HG03025 (cell line): Measurements from ENCODE around the gene ZFPL1.

Source experiments
- ATAC-seq: cut with Tn5 transposase; IDR thresholded peaks from one replicate; pipeline ENCODE4 v1.9.1; 2021; ENCODE audit warnings: mild to moderate bottlenecking, moderate library complexity; ENCODE audit not compliant: unreplicated experiment, low FRiP score

ZFPL1 gene

DNA sequence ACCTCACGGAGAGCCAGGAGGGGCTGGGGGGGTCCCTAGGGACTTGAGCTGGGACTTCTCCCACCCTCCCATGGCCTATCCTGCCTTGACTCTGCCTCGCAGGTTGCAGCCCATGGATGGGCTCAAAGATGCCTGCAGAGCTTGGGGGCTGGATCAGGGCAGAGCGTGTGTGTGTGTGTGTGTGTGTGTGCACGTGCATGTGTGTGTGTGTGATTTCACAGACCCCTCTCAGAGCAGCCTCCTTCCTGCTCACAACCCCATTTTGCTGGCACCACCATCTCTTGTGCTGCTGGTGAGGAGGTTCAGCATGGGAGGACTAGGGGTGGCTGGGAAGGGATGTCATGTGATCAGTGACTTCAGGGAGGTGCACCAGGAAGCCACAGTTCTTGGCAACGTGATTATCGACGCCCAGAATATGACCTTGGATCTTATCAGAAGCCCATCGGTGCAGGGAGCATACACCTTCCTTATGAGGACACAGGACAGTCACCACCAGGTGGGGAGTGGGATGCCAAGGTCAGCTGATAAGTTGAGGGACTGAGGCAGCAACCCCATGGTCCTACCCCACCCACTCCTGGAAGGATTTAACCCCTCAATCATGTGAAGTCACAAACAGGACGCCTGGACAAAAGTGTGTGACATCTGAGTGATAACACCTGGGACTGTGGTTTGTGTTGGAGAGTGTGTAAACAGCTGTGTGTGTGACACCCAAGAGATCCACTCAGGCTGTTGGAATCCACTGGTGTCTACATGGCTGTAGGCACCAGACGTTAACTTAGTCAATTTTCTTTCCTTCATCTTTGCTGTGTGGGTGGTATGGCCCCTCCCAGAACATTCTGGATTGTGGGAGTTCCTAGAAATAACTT is 23.8 kb upstream of the ZFPL1 start:
- no peak for ATAC-seq

DNA sequence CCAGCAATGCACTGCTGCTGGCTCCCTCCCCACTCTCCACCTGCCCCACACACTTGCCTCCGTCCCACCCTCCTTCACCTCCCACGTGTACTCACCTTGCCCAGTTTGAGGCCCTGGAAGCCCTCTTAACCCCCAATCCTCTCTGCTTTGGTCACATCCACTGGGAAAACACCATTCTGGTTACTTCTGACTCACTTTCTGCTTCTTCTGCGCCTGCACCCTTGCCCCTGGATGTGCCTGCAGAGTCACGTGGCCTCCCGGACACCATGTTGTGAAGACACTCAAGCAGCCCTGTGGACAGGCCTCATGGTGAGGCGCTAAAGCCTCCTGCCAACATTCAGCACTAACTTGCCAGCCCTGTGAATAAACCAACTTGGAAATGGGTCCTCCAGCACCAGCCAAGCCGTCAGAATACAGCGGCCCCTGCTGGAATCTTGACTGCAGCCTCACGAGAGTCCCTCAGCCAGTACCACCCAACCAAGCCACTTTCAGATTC is 23.1 kb upstream of the ZFPL1 start:
- no peak for ATAC-seq

- no peak for ATAC-seq
These were observed 20.5 kb upstream of the ZFPL1 start for GRCh38 chr11:65063532-65063931.

DNA sequence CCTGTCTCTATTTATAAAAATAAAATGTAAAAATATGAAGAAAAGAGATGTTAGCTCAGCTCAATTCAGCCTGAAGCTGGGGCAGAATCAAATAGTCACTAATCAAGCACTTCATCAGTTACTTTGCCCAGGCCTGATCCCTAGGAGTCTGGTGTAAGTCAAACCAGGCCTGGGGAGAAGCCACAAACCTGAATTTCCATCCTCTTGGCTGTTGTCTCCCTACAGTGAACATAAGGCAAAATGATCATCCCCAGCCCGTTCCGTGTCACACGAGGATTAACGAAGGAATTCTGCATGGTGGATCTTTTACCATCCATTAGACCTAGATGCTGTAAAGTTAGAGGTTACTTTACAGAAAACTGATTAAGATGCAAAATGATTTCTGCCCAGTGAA is 19.2 kb upstream of the ZFPL1 start:
- no peak for ATAC-seq

- no peak for ATAC-seq
These were observed 18.2 kb upstream of the ZFPL1 start for GRCh38 chr11:65065851-65066250.

GRCh38 chr11:65066315-65066714 is 17.7 kb upstream of the ZFPL1 start:
- ATAC-seq, result no peak

DNA sequence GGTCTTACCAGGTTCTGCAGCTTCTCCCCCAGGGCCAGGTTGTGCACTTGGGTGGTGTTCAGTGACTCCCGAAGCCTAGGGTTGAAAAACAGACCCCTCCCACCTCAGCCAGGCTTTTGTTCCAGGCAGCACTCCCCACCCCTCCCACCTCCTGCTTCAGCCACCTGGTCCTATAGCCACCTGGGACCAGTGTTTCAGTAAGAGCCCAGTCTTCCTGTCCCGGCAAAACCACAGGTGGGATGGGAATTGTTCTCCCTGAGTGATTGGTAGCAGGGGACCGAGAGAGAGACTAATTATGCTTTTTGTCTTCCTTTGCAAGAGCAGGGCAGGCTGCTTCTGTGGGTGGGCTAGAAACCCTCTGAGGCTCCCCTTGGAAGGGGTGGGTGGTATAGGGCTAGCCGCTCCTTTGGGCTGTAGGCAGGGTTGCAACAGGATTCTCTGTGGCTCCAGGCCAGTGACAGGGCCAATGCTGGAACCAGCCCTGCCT is 17.2 kb upstream of the ZFPL1 start:
- ATAC-seq, result no peak

GRCh38 chr11:65067446-65067845 is 16.6 kb upstream of the ZFPL1 start:
- no peak for ATAC-seq

DNA sequence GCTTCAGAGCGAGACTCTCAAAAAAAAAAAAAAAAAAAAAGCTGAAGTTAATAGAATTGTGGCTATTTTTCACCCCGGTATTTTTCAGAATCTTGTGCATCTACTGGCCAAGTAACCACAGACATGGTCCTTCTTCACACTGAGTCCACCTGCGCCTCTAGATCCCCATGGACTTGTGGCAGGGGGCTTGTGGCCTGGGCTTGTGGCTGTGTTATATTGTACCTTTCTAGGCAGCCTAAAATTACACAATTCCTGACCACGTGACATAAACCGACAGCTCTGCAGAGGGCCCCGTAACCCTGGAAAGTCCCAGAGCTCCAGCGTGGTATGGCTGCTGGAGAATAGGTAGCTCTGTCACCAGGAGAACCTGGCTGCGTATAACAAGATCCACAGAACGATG is 14.8 kb upstream of the ZFPL1 start:
- ATAC-seq, result no peak

DNA sequence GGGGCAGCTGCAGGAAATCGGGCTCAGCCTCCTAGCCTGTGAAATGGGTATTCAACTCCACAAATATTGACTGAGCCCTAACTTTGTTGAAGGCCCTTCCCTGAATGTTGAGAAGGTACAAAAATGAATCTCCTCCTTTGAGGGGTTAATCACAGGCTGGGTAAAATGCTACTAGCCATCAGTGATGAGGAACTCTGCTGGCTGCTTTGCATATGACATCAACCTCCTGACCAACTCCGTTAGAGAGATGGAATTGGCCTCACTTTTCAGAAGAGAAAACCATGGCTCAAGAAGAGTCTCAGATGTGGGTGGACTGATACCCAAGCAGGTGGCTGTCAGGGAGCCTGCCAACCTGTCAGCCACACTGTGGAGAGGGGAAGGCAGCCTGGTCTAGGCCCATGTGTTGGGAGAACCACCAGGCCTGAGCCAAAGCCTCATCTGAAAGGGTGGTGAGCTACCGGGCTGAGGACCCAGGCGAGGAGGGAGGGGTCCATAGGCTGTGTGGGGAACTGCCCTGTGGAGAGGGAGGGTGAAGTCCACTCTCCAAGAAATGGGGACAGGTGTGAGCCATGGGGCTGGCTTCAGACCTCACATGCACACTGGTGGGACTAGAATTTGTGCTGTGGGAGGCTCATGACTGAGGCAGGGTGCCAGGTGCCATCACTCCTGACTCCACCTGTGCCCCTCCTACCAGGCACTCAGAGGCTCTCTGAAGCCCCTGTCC is 12.0 kb upstream of the ZFPL1 start:
- ATAC-seq, result no peak

GRCh38 chr11:65072631-65072966 is 11.4 kb upstream of the ZFPL1 start:
- no peak for ATAC-seq

DNA sequence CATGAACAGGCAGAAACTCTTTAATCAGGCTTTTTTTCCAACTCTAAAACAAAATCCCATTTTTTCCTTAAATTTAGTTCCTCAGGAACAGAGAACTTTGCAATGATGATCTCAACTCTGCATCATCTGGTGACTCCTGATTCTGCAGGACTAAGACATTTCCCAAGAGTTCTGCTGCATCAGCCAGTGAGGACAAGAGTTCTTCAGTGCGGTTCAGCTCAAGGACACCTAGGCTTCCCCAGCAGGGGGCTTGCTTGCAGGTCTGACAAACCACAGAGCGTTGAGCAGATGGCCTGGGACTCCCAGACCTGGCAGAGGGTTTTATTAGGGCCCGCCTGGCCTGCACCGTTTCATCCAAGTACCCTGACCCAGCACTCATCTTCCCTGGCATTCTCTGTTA is 6.6 kb upstream of the ZFPL1 start:
- ATAC-seq, result no peak

- ATAC-seq, result no peak
These were observed 5.9 kb upstream of the ZFPL1 start for GRCh38 chr11:65078151-65078550.

GRCh38 chr11:65078786-65079342 is 5.2 kb upstream of the ZFPL1 start:
- ATAC-seq, result no peak

GRCh38 chr11:65083134-65083833 is 738 bp upstream of the ZFPL1 start:
- ATAC-seq, result peak; percentile 32

GRCh38 chr11:65084598-65085375 is 765 bp downstream of the ZFPL1 start:
- ATAC-seq, result no peak

DNA sequence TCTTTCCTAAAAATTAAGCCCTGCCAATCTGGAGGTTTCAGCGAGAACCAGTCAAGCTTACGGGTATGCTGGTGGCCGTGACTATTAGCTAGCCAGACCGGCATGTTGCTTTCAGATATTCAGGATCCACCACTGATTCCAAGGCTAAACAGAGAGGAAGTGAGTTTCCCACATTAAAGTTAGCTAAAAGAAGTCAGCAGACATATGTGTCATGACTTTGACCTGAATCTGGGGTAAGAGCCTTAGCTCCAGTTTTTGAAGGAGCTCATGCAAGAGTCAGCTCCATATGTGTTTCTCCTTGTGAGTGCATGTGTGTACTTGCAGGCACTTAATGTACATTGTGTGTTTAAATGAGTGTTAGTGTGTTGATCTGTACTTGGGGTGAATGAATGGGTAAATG is 1.4 kb downstream of the ZFPL1 start:
- ATAC-seq, result no peak

DNA sequence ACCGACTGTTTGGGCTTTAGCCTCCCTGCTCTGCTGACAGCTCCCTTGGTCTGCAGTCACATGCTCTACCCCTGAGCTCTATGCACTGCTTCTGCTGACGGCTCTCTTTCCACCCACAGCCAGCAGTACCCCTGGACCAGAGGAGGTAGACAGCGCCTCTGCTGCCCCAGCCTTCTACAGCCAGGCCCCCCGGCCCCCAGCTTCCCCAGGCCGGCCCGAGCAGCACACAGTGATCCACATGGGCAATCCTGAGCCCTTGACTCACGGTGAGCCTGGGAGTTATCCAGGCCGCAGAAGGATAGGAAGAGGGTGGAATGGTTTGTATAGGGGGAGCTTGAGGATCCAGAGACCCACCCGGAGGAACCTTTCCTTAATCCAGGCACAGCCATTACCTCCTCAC is 2.8 kb downstream of the ZFPL1 start:
- no peak for ATAC-seq

DNA sequence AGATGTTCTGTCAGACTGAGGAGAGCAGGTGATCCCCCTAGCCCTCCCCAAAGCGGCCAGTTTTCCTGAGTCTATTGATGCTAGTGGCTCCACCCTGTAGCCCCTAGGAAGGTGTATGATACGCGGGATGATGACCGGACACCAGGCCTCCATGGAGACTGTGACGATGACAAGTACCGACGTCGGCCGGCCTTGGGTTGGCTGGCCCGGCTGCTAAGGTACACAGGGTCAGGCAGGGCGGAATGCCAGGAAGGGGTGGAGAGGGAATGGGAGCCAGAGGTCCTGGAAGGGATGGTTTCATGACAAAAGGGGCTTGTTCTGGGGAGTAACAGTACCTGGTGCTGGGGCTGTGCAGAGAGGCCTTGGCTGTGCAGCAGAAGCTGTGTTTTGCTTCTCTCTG is 3.2 kb downstream of the ZFPL1 start:
- no peak for ATAC-seq

DNA sequence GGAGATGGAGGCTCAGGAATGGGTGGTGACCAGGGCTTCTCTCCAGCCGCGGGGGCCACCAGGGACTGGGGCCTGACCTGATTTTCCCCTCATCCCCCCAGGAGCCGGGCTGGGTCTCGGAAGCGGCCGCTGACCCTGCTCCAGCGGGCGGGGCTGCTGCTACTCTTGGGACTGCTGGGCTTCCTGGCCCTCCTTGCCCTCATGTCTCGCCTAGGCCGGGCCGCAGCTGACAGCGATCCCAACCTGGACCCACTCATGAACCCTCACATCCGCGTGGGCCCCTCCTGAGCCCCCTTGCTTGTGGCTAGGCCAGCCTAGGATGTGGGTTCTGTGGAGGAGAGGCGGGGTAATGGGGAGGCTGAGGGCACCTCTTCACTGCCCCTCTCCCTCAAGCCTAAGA is 3.8 kb downstream of the ZFPL1 start:
- no peak for ATAC-seq
